HEK293 (cell line): ENCODE data around the gene TSC2.

Experiments
- GFI1B ChIP-seq: fragments of 450-650 bp; formaldehyde crosslinking; IDR thresholded peaks from 2 replicates; pipeline ENCODE4 v1.5.1; 2016; ENCODE audit warnings: missing biosample characterization, missing genetic modification characterization
- GLIS1 ChIP-seq: fragments of 450-650 bp; formaldehyde crosslinking; IDR thresholded peaks from 2 replicates; pipeline ENCODE4 v1.5.1; 2016; ENCODE audit warnings: missing biosample characterization, missing genetic modification characterization
- GLIS2 ChIP-seq: fragments of 450-650 bp; formaldehyde crosslinking; IDR thresholded peaks from 2 replicates; pipeline ENCODE4 v1.5.1; 2016; ENCODE audit warnings: missing biosample characterization, missing genetic modification characterization
- HOXC10 ChIP-seq: sonication (generic); formaldehyde crosslinking; IDR thresholded peaks from 2 replicates; pipeline ENCODE4 v1.8.1; 2023; ENCODE audit warnings: mild to moderate bottlenecking, missing genetic modification reagents
- MYNN ChIP-seq: fragments of 450-650 bp; formaldehyde crosslinking; IDR thresholded peaks from 2 replicates; pipeline ENCODE4 v1.5.1; 2016; ENCODE audit warnings: missing biosample characterization, missing genetic modification characterization, borderline replicate concordance
- OVOL3 ChIP-seq: fragments of 450-650 bp; formaldehyde crosslinking; IDR thresholded peaks from 2 replicates; pipeline ENCODE4 v1.5.1; 2016; ENCODE audit warnings: missing biosample characterization, missing genetic modification characterization
- SP2 ChIP-seq: fragments of 450-650 bp; formaldehyde crosslinking; IDR thresholded peaks from 2 replicates; pipeline ENCODE4 v1.5.1; 2016; ENCODE audit warnings: missing biosample characterization, missing genetic modification characterization
- WT1 ChIP-seq: fragments of 450-650 bp; formaldehyde crosslinking; IDR thresholded peaks from 2 replicates; pipeline ENCODE4 v1.5.1; 2016; ENCODE audit warnings: missing biosample characterization, missing genetic modification characterization
- ZBTB17 ChIP-seq: fragments of 450-650 bp; formaldehyde crosslinking; IDR thresholded peaks from 2 replicates; pipeline ENCODE4 v1.5.1; 2016; ENCODE audit warnings: missing biosample characterization, missing genetic modification characterization
- ZBTB44 ChIP-seq: fragments of 450-650 bp; IDR thresholded peaks from 2 replicates; pipeline ENCODE4 v1.5.1; 2018; ENCODE audit warnings: missing biosample characterization, mild to moderate bottlenecking, missing genetic modification characterization
- ZFP3 ChIP-seq: fragments of 450-650 bp; formaldehyde crosslinking; IDR thresholded peaks from 2 replicates; pipeline ENCODE4 v1.5.1; 2016; ENCODE audit warnings: low read depth, missing biosample characterization, missing genetic modification characterization
- ZNF121 ChIP-seq: fragments of 450-650 bp; formaldehyde crosslinking; IDR thresholded peaks from 2 replicates; pipeline ENCODE4 v1.5.1; 2016; ENCODE audit warnings: missing biosample characterization, missing genetic modification characterization
- ZNF239 ChIP-seq: fragments of 450-650 bp; formaldehyde crosslinking; IDR thresholded peaks from 2 replicates; pipeline ENCODE4 v1.5.1; 2016; ENCODE audit warnings: missing biosample characterization, missing genetic modification characterization
- ZNF48 ChIP-seq: fragments of 450-650 bp; formaldehyde crosslinking; IDR thresholded peaks from 2 replicates; pipeline ENCODE4 v1.5.1; 2016; ENCODE audit warnings: missing biosample characterization, missing genetic modification characterization
- ZNF529 ChIP-seq: fragments of 450-650 bp; formaldehyde crosslinking; IDR thresholded peaks from 2 replicates; pipeline ENCODE4 v1.5.1; 2017; ENCODE audit warnings: missing genetic modification characterization, missing biosample characterization; ENCODE audit not compliant: insufficient replicate concordance
- ZNF600 ChIP-seq: fragments of 450-650 bp; formaldehyde crosslinking; IDR thresholded peaks from 2 replicates; pipeline ENCODE4 v1.5.1; 2016; ENCODE audit warnings: missing biosample characterization, missing genetic modification characterization
- ZNF645 ChIP-seq: fragments of 450-650 bp; formaldehyde crosslinking; IDR thresholded peaks from 2 replicates; pipeline ENCODE4; 2016; ENCODE audit warnings: missing biosample characterization, missing genetic modification characterization
- ZNF654 ChIP-seq: fragments of 450-650 bp; formaldehyde crosslinking; IDR thresholded peaks from 2 replicates; pipeline ENCODE4 v1.5.1; 2016; ENCODE audit warnings: low read depth, missing biosample characterization, missing genetic modification characterization
- TF ChIP-seq, protein P1 (sequence below): fragments of 450-650 bp; formaldehyde crosslinking; IDR thresholded peaks from 2 replicates; pipeline ENCODE4 v1.5.1; 2017; ENCODE audit warnings: missing biosample characterization, missing genetic modification characterization
- TF ChIP-seq, protein P2 (sequence below): fragments of 450-650 bp; formaldehyde crosslinking; IDR thresholded peaks from 2 replicates; pipeline ENCODE4 v1.5.1; 2016; ENCODE audit warnings: missing biosample characterization, missing genetic modification characterization
- TF ChIP-seq, protein P3 (sequence below): fragments of 450-650 bp; formaldehyde crosslinking; IDR thresholded peaks from 2 replicates; pipeline ENCODE4 v1.5.1; 2017; ENCODE audit warnings: missing biosample characterization, missing genetic modification characterization
- TF ChIP-seq, protein P4 (sequence below): fragments of 450-650 bp; formaldehyde crosslinking; IDR thresholded peaks from 2 replicates; pipeline ENCODE4 v1.5.1; 2016; ENCODE audit warnings: missing biosample characterization, missing genetic modification characterization

Gene TSC2

GRCh38 chr16:2033057-2033908 lies 14.5 kb upstream of the TSC2 start (continued):
- no peak for TF ChIP-seq ZNF645
- TF ChIP-seq, protein P1, sequence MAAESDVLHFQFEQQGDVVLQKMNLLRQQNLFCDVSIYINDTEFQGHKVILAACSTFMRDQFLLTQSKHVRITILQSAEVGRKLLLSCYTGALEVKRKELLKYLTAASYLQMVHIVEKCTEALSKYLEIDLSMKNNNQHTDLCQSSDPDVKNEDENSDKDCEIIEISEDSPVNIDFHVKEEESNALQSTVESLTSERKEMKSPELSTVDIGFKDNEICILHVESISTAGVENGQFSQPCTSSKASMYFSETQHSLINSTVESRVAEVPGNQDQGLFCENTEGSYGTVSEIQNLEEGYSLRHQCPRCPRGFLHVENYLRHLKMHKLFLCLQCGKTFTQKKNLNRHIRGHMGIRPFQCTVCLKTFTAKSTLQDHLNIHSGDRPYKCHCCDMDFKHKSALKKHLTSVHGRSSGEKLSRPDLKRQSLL (tag by site-specific recombination): peak; percentile 62; the same call in 1 of the 2 replicates
- peak; percentile 46; the same call in 1 of the 2 replicates for TF ChIP-seq GLIS2 (tag by site-specific recombination)
- no peak for TF ChIP-seq ZNF654 (tag by site-specific recombination)
- TF ChIP-seq WT1 (tag by site-specific recombination): peak; percentile 54
- TF ChIP-seq, protein P2, sequence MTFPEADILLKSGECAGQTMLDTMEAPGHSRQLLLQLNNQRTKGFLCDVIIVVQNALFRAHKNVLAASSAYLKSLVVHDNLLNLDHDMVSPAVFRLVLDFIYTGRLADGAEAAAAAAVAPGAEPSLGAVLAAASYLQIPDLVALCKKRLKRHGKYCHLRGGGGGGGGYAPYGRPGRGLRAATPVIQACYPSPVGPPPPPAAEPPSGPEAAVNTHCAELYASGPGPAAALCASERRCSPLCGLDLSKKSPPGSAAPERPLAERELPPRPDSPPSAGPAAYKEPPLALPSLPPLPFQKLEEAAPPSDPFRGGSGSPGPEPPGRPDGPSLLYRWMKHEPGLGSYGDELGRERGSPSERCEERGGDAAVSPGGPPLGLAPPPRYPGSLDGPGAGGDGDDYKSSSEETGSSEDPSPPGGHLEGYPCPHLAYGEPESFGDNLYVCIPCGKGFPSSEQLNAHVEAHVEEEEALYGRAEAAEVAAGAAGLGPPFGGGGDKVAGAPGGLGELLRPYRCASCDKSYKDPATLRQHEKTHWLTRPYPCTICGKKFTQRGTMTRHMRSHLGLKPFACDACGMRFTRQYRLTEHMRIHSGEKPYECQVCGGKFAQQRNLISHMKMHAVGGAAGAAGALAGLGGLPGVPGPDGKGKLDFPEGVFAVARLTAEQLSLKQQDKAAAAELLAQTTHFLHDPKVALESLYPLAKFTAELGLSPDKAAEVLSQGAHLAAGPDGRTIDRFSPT: peak; percentile 56; the same call in 1 of the 2 replicates
- TF ChIP-seq ZBTB17: peak; percentile 35; the same call in 1 of the 2 replicates
- TF ChIP-seq ZNF600 (tag by site-specific recombination): peak; percentile 51; the same call in 1 of the 2 replicates
- no peak for TF ChIP-seq ZFP3 (tag by site-specific recombination)
- no peak for TF ChIP-seq OVOL3 (tag by site-specific recombination)
- TF ChIP-seq ZBTB44 (tag by site-specific recombination): no peak
- TF ChIP-seq GLIS1 (tag by site-specific recombination): peak; percentile 54
- TF ChIP-seq SP2 (tag by site-specific recombination): 0 out of 2 replicates have a peak, but pooled peaks have one; percentile 34
- TF ChIP-seq ZNF239 (tag by site-specific recombination): no peak
- no peak for TF ChIP-seq ZNF48 (tag by site-specific recombination)
- no peak for TF ChIP-seq GFI1B
- no peak for TF ChIP-seq ZNF529 (tag by site-specific recombination)
- no peak for TF ChIP-seq ZNF121
- TF ChIP-seq, protein P3, sequence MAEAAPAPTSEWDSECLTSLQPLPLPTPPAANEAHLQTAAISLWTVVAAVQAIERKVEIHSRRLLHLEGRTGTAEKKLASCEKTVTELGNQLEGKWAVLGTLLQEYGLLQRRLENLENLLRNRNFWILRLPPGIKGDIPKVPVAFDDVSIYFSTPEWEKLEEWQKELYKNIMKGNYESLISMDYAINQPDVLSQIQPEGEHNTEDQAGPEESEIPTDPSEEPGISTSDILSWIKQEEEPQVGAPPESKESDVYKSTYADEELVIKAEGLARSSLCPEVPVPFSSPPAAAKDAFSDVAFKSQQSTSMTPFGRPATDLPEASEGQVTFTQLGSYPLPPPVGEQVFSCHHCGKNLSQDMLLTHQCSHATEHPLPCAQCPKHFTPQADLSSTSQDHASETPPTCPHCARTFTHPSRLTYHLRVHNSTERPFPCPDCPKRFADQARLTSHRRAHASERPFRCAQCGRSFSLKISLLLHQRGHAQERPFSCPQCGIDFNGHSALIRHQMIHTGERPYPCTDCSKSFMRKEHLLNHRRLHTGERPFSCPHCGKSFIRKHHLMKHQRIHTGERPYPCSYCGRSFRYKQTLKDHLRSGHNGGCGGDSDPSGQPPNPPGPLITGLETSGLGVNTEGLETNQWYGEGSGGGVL: 0 out of 2 replicates have a peak, but pooled peaks have one; percentile 13
- TF ChIP-seq MYNN: no peak
- no peak for TF ChIP-seq HOXC10 (CRISPR knock-in tag)
- TF ChIP-seq, protein P4, sequence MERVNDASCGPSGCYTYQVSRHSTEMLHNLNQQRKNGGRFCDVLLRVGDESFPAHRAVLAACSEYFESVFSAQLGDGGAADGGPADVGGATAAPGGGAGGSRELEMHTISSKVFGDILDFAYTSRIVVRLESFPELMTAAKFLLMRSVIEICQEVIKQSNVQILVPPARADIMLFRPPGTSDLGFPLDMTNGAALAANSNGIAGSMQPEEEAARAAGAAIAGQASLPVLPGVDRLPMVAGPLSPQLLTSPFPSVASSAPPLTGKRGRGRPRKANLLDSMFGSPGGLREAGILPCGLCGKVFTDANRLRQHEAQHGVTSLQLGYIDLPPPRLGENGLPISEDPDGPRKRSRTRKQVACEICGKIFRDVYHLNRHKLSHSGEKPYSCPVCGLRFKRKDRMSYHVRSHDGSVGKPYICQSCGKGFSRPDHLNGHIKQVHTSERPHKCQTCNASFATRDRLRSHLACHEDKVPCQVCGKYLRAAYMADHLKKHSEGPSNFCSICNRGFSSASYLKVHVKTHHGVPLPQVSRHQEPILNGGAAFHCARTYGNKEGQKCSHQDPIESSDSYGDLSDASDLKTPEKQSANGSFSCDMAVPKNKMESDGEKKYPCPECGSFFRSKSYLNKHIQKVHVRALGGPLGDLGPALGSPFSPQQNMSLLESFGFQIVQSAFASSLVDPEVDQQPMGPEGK (tag by site-specific recombination): peak; percentile 55; the same call in 1 of the 2 replicates
- TF ChIP-seq, all 188 proteins: peak for 13
